Thyroid gland (tissue), 4 donors: ENCODE data around the gene CCDC51.

Source experiments
- CTCF ChIP-seq, 6 experiments: fragments of 200-600 bp in 3 of 6; fragments of 450-650 bp in 3 of 6; sonication (generic) in 3 of 6; IDR thresholded peaks; one replicate each; pipeline ENCODE4 v1.5.1; 2016 to 2019; ENCODE audit warnings: antibody characterized with exemption in 6 of 6, mild to moderate bottlenecking in 2 of 6, inconsistent platforms in 1 of 6, moderate library complexity in 1 of 6
- POLR2A ChIP-seq, 2 donors: fragments of 450-650 bp; IDR thresholded peaks; one replicate each; pipeline ENCODE4 v1.6.1; 2017; ENCODE audit warnings: antibody characterized with exemption in 2 of 2, mild to moderate bottlenecking in 2 of 2, moderate library complexity in 1 of 2

- TF ChIP-seq CTCF (IDR thresholded peaks at IDR 0.05) (no peak), POLR2A (IDR thresholded peaks at IDR 0.05) (no peak)
Measured at GRCh38 chr3:48416091-48416505, 23.8 kb downstream of the CCDC51 start.
